SK-N-MC (cell line): ENCODE measurements around the gene ATG2A.

Experiments
- EZH2 ChIP-seq: fragments of 200-600 bp; sonication (generic); IDR thresholded peaks from one replicate; pipeline ENCODE4 v1.6.1; 2017; ENCODE audit warnings: antibody characterized with exemption
- FOXP2 ChIP-seq: optimal IDR thresholded peaks from 2 replicates; pipeline ENCODE3; 2011; ENCODE audit warnings: mild to moderate bottlenecking, moderate library complexity; ENCODE audit not compliant: insufficient read depth; ENCODE audit errors: extremely low read length, control extremely low read depth
- POLR2AphosphoS5 ChIP-seq: IDR thresholded peaks from 2 replicates; pipeline ENCODE4 v1.6.1; 2012; ENCODE audit warnings: mild to moderate bottlenecking, low read depth, low read length, borderline replicate concordance

GRCh38 chr11:64933213-64933934 is 16.4 kb upstream of the ATG2A start:
- TF ChIP-seq POLR2AphosphoS5 (no peak), FOXP2 (no peak), EZH2 (no peak)
